MM.1S (cell line): ENCODE measurements around the gene SMYD4.

Experiments
- EZH2 ChIP-seq: fragments of 300-600 bp; sonication (generic); optimal IDR thresholded peaks from 2 replicates; pipeline ENCODE3; 2017; ENCODE audit warnings: low read depth, mild to moderate bottlenecking, antibody characterized with exemption, low read length, mixed read lengths
- TF ChIP-seq, protein P1 (sequence below): fragments of 300-600 bp; sonication (generic); IDR thresholded peaks from 2 replicates; pipeline ENCODE4 v1.5.1; 2016; ENCODE audit warnings: antibody characterized with exemption, low read length, mixed read lengths

DNA sequence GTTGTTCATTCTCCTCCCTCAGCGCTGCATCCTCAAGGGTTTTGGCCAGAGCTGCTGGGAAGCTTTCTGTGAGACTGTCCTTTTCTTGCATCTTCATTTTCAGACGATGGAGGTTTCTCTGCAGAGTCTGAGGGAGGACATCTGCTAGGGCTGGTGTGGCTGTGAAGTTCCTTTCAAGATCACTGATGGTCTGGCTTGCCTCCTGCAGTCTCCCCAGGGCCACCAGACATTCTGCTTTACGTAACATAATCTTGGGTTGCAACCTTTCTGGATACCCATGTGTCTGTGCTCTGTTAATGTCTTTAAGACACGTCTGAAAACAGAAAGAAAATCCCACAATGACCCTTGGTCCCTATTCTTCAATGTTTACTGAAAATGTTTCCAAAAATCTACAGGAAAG lies 29.0 kb downstream of the SMYD4 start:
- TF ChIP-seq, protein P1, sequence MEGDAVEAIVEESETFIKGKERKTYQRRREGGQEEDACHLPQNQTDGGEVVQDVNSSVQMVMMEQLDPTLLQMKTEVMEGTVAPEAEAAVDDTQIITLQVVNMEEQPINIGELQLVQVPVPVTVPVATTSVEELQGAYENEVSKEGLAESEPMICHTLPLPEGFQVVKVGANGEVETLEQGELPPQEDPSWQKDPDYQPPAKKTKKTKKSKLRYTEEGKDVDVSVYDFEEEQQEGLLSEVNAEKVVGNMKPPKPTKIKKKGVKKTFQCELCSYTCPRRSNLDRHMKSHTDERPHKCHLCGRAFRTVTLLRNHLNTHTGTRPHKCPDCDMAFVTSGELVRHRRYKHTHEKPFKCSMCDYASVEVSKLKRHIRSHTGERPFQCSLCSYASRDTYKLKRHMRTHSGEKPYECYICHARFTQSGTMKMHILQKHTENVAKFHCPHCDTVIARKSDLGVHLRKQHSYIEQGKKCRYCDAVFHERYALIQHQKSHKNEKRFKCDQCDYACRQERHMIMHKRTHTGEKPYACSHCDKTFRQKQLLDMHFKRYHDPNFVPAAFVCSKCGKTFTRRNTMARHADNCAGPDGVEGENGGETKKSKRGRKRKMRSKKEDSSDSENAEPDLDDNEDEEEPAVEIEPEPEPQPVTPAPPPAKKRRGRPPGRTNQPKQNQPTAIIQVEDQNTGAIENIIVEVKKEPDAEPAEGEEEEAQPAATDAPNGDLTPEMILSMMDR, result no peak
- TF ChIP-seq EZH2, result no peak
